ENCODE data around the gene P2RX4.
"Not testable (repeated sequence)": the region's sequence is repeated elsewhere in the genome, so short reads cannot be mapped to it uniquely, and the experiment has no call there.

The P2RX4 gene

DNA sequence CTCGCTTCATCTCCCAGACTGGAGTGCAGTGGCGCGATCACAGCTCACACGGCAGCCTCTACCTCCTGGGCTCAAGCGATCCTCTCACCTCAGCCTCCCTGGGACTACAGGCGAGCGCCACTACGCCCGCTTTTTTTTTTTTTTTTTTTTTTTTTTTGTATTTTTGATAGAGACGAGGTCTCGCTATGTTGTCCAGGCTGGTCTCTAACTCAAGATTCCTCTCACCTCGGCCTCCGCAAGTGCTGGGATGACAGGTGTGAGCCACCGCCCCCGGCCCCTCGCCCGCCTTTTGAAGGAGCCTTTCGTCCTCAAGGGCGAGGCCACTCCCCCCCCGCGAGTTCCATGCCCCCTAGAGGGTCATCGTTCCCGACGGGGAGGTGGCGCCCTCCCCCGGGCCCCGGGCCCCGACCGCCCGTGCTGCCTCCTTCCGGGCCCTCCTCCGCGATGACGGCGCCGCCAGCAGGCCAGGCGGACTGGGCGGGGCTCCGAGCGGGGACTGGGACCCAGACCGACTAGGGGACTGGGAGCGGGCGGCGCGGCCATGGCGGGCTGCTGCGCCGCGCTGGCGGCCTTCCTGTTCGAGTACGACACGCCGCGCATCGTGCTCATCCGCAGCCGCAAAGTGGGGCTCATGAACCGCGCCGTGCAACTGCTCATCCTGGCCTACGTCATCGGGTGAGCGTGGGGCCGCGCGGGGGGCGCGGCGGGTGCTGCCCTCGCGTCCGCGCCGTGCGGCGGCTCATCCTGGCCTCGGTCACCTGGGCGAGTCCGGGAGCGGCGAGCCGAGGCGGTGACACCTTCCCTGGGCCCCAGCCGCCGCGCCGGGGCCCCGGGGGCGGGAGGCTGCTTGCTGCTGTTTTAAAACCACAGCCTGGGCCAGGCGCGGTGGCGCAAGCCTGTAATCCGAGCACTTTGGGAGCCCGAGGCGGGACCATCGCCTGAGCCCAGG lies at the start of gene P2RX4:
P2RX4 (plus strand) TSS at position 506 of the 949 bp plus-strand sequence; CDS start at position 542, 36 bp downstream.
- in situ Hi-C loops (cut with HindIII; ENCODE audit: low sequenced_read_pairs), result no loop called here

GRCh38 chr12:121162384-121162783 lies 47.5 kb upstream of the P2RX4 start:
- in situ Hi-C loops (cut with HindIII; ENCODE audit: low sequenced_read_pairs), result no loop called here

GRCh38 chr12:121162985-121163384 lies 46.9 kb upstream of the P2RX4 start:
- in situ Hi-C loops (cut with HindIII; ENCODE audit: low sequenced_read_pairs), result no loop called here

GRCh38 chr12:121164839-121165238 lies 45.1 kb upstream of the P2RX4 start:
- in situ Hi-C loops (cut with HindIII; ENCODE audit: low sequenced_read_pairs), result not testable (repeated sequence)

- in situ Hi-C loops (cut with HindIII; ENCODE audit: low sequenced_read_pairs), result no loop called here
These were observed 44.6 kb upstream of the P2RX4 start for GRCh38 chr12:121165316-121165715.

GRCh38 chr12:121166356-121166755 lies 43.6 kb upstream of the P2RX4 start:
- in situ Hi-C loops (cut with HindIII; ENCODE audit: low sequenced_read_pairs), result no loop called here

DNA sequence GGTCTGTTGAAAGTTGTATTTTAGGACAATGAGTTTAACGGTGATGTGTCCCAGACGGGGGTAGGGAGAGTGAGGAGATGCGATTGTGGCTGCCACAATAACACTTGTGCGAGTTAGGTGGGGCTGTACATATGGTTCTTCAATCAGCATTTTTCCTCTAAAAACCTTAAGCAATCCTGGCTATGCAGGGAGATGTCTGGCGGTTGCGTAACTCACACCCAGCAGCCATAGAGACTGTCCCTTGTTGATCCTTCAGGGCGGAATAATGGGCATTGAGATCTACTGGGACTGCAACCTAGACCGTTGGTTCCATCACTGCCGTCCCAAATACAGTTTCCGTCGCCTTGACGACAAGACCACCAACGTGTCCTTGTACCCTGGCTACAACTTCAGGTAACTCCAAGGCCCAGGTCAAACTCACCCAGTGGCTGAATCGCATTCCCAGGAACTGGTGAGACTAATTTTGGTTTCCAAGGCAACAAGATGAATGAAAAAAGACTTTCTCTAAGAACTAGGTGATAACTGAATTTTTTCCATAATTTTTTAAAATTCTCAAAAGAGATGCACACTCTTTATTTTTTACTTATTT lies 42.6 kb upstream of the P2RX4 start:
- in situ Hi-C loops (cut with HindIII; ENCODE audit: low sequenced_read_pairs), result no loop called here

- in situ Hi-C loops (cut with HindIII; ENCODE audit: low sequenced_read_pairs), result no loop called here
These were observed 42.0 kb upstream of the P2RX4 start for GRCh38 chr12:121167951-121168350.

GRCh38 chr12:121170151-121170550 lies 39.8 kb upstream of the P2RX4 start:
- in situ Hi-C loops (cut with HindIII; ENCODE audit: low sequenced_read_pairs), result no loop called here

DNA sequence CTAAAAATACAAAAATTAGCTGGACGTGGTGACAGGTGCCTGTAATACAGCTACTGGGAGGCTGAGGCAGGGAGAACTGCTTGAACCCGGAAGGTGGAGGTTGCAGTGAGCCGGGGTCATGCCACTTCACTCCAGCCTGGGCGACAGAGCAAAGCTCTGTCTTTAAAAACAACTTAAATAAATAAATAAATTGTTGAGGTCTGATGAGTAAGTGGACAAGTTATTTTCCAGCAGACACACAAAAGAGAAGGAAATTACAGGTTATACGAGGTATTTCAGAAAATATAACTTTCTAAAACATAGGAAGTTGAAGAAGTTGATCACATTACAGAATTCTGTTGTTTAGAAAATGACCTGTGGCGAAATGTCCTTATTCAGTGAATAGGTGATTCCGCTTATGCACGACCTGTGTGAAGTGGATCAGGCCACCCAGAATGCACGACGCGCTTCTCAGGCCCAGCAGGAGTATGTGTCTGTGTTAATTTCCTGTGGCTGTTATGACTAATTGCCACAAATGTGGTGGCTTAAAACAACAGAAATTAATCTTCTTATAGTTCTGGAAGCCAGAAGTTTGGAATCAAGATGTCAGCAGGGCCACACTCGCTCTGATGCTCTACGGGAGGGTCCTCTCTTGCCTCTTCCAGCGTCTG lies 39.2 kb upstream of the P2RX4 start:
- in situ Hi-C loops (cut with HindIII; ENCODE audit: low sequenced_read_pairs), result no loop called here

GRCh38 chr12:121172145-121172544 lies 37.8 kb upstream of the P2RX4 start:
- in situ Hi-C loops (cut with HindIII; ENCODE audit: low sequenced_read_pairs), result no loop called here

GRCh38 chr12:121175383-121176119 lies 34.4 kb upstream of the P2RX4 start:
- in situ Hi-C loops (cut with HindIII; ENCODE audit: low sequenced_read_pairs), result no loop called here

DNA sequence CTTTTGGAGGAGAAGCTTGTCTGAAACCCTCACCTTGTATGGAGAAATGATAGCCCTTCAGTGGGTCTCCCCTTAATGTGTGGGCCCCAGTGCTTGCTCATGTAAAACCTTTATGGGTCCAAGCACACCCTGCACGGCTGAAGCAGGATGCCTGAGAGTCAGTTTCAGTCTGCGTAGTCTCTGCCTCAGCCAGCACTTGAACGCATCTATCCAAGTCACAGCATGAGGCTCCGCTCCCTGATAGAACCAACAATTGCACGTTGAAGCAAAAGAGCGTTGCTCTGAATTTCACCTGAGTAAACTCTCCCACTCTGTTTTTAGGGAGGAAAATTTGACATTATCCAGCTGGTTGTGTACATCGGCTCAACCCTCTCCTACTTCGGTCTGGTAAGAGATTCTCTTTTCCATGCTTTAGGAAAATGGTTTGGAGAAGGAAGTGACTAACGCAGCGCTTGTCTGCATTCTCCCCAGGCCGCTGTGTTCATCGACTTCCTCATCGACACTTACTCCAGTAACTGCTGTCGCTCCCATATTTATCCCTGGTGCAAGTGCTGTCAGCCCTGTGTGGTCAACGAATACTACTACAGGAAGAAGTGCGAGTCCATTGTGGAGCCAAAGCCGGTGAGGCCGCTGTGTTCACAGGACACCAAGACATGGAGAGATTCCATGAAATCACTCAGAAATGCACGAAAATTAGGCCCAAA lies 33.0 kb upstream of the P2RX4 start:
- in situ Hi-C loops (cut with HindIII; ENCODE audit: low sequenced_read_pairs), result no loop called here

DNA sequence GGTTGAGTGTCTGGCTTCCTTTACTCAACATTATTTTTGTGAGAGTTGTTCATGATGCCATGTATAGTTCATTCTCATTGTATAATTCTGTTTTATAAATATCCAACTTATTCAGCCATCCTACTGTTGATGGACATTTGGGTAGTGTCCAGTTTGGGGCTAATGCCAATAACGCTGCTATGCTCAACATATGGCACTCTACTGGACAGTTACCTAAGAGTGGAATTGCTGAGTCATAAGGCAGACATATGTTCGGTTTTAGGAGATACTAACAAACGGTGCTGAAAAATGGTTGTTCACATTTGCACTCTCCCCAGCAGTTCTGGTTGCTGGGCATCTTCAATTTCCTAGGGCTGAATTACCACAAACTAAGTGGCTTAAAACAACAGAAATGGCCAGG lies 28.7 kb upstream of the P2RX4 start:
- in situ Hi-C loops (cut with HindIII; ENCODE audit: low sequenced_read_pairs), result no loop called here

- in situ Hi-C loops (cut with HindIII; ENCODE audit: low sequenced_read_pairs), result no loop called here
These were observed 27.6 kb upstream of the P2RX4 start for GRCh38 chr12:121182222-121182893.

- in situ Hi-C loops (cut with HindIII; ENCODE audit: low sequenced_read_pairs), result no loop called here
These were observed 25.5 kb upstream of the P2RX4 start for GRCh38 chr12:121184425-121184824.

GRCh38 chr12:121184984-121185889 lies 24.7 kb upstream of the P2RX4 start:
- in situ Hi-C loops (cut with HindIII; ENCODE audit: low sequenced_read_pairs), result no loop called here

DNA sequence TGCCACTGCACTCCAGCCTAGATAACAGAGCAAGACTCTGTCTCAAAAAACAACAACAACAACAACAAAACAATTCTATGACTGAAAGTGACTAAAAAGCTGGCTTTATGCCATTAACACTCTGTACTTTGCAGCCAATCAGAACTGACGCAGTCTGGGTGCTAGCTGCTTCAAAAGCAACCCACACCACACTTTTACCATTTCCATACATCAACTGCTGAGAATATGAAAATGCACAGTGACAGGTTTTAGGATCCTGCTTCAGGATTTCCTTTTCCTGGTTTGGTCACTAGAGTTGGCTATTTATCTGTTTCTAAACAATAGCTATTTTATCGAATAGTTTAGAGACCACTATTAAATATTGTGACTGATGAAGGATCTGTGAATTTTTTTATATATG lies 23.1 kb upstream of the P2RX4 start:
- in situ Hi-C loops (cut with HindIII; ENCODE audit: low sequenced_read_pairs), result no loop called here

DNA sequence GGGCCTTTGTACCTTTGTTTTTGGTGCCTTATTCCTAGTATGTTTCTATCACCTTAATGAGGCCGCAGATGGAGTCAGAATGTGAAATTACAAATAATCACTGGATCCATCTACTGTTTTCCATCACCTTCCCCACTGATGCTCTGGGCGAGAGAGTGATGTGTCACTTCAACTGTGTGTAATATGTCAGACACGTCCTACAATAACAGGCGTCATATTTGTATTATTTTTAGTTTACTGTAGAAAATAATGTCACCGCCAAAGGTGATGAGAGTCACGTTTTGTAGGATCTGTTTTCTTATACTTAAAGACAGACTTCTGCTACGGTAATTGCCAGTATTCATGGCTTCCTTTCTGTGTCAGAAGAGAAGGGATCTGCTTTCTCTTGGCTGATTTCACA lies 22.4 kb upstream of the P2RX4 start:
- in situ Hi-C loops (cut with HindIII; ENCODE audit: low sequenced_read_pairs), result no loop called here

Data from DLD1 (cell line).